Smooth muscle cell (in vitro differentiated cells): ENCODE measurements around the gene THAP7. TPM values are rescaled to one million over a fixed set of nuclear protein-coding genes. Genes with fewer than 3 reads are reported as not detected.

Experiments used
- DNase-seq: peaks from one replicate; lab custom pipeline; 2025; ENCODE audit not compliant: unreplicated experiment; lab: John Stamatoyannopoulos, UW
- H2AFZ ChIP-seq: fragments of 200-600 bp; sonication (generic); 2 replicates; pipeline ENCODE4 v1.6.0; 2016; ENCODE audit warnings: antibody characterized with exemption, low read depth, mild to moderate bottlenecking
- H3F3A ChIP-seq: fragments of 200-600 bp; sonication (generic); 2 replicates; pipeline ENCODE4 v1.6.0; 2017; ENCODE audit warnings: antibody characterized with exemption, low read depth
- H3K27ac ChIP-seq: fragments of 200-600 bp; sonication (generic); 2 replicates; pipeline ENCODE4 v1.5.1; 2016; ENCODE audit warnings: low read depth, mild to moderate bottlenecking
- H3K27me3 ChIP-seq: fragments of 200-600 bp; sonication (generic); 2 replicates; pipeline ENCODE4 v1.6.1; 2016; ENCODE audit warnings: low read depth, mild to moderate bottlenecking
- H3K36me3 ChIP-seq: fragments of 200-600 bp; sonication (generic); 2 replicates; pipeline ENCODE4 v1.5.1; 2016; ENCODE audit warnings: low read depth
- H3K4me1 ChIP-seq: fragments of 200-600 bp; sonication (generic); 2 replicates; pipeline ENCODE4 v1.5.1; 2016; ENCODE audit warnings: low read depth
- H3K4me2 ChIP-seq: fragments of 200-600 bp; sonication (generic); 2 replicates; pipeline ENCODE4 v1.6.0; 2016; ENCODE audit warnings: mild to moderate bottlenecking
- H3K4me3 ChIP-seq: fragments of 200-600 bp; sonication (generic); 2 replicates; pipeline ENCODE4 v1.5.1; 2016; ENCODE audit warnings: mild to moderate bottlenecking
- H3K79me2 ChIP-seq: fragments of 200-600 bp; sonication (generic); 2 replicates; pipeline ENCODE4 v1.6.0; 2016; ENCODE audit warnings: low read depth, mild to moderate bottlenecking
- H3K9ac ChIP-seq: fragments of 200-600 bp; sonication (generic); 2 replicates; pipeline ENCODE4 v1.6.0; 2016; ENCODE audit warnings: low read depth
- H3K9me3 ChIP-seq: fragments of 200-600 bp; sonication (generic); replicated peaks from 2 replicates; pipeline ENCODE4 v1.5.1; 2016; ENCODE audit warnings: low read depth
- H4K20me1 ChIP-seq: fragments of 200-600 bp; sonication (generic); 2 replicates; pipeline ENCODE4 v1.6.0; 2016; ENCODE audit warnings: low read depth
- WGBS: methylation state at CpG from one replicate; pipeline ENCODE4 v1.1.7; 2016; ENCODE audit warnings: low lambda C conversion rate; 5-methylcytosine and 5-hydroxymethylcytosine counted together
- polyA plus RNA-seq: library from polyadenylated mRNA; unstranded; fragments of >200 nt; fragmentation: Nextera tagmentation; extraction: Ambion mirVana; gene quantifications from 2 replicates; pipeline ENCODE4 v1.2.1, GENCODE V29; 2016
- total RNA-seq: library from RNA; depleted of rRNA; stranded (reverse); fragments of >200 nt; gene quantifications from 2 replicates; pipeline ENCODE4 v1.2.3, GENCODE V29; 2014
- TF ChIP-seq, protein P1 (sequence below): fragments of 200-600 bp; sonication (generic); IDR thresholded peaks from 2 replicates; pipeline ENCODE4 v1.5.1; 2017; ENCODE audit warnings: borderline replicate concordance, mild to moderate bottlenecking, antibody characterized with exemption; ENCODE audit not compliant: insufficient read depth, poor library complexity, severe bottlenecking

THAP7 gene
- total and polyA plus RNA-seq, 2 experiments from 2014 or later: 26.8 to 28.0 TPM

DNA sequence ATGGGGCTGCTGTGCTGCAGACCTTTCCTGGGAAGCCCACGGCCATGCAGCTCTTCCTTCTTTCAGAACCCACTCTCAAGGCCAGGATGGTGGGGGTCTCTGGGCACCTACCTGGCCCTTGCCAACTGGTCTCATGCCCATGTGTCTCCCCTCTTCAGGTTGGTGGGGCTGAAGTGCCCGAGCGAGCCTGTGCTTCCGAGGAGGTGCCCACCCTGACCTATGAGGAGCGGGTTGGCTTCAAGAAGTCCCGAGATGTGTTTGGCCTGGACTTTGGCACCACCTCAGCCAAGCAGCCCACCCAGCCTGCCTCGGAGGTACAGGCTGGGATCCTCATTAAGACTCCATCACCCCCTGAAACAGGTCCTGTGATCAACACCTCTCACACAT is 9.9 kb downstream of the THAP7 start:
- H3K4me3 ChIP-seq: no peak overlapping the region
- no peaks in the 10 kb centered on the region for H3K4me1 ChIP-seq
- H3K9ac ChIP-seq: no peak overlapping the region
- H3K36me3 ChIP-seq: no peaks in the 10 kb centered on the region
- no peak overlapping the region for H3K4me2 ChIP-seq
- H3K79me2 ChIP-seq: no peaks in the 10 kb centered on the region
- no peak overlapping the region for H2AFZ ChIP-seq
- H3K27ac ChIP-seq: no peak overlapping the region
- no peaks in the 10 kb centered on the region for H3F3A ChIP-seq
- no peak for DNase-seq
- H4K20me1 ChIP-seq: no peaks in the 10 kb centered on the region
- H3K9me3 ChIP-seq: no peaks in the 10 kb centered on the region
- TF ChIP-seq, protein P1, sequence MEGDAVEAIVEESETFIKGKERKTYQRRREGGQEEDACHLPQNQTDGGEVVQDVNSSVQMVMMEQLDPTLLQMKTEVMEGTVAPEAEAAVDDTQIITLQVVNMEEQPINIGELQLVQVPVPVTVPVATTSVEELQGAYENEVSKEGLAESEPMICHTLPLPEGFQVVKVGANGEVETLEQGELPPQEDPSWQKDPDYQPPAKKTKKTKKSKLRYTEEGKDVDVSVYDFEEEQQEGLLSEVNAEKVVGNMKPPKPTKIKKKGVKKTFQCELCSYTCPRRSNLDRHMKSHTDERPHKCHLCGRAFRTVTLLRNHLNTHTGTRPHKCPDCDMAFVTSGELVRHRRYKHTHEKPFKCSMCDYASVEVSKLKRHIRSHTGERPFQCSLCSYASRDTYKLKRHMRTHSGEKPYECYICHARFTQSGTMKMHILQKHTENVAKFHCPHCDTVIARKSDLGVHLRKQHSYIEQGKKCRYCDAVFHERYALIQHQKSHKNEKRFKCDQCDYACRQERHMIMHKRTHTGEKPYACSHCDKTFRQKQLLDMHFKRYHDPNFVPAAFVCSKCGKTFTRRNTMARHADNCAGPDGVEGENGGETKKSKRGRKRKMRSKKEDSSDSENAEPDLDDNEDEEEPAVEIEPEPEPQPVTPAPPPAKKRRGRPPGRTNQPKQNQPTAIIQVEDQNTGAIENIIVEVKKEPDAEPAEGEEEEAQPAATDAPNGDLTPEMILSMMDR: no peak
- 91% methylated on average over 7 of the region's 7 CpGs for whole genome bisulfite sequencing
- H3K27me3 ChIP-seq: no peaks in the 10 kb centered on the region

DNA sequence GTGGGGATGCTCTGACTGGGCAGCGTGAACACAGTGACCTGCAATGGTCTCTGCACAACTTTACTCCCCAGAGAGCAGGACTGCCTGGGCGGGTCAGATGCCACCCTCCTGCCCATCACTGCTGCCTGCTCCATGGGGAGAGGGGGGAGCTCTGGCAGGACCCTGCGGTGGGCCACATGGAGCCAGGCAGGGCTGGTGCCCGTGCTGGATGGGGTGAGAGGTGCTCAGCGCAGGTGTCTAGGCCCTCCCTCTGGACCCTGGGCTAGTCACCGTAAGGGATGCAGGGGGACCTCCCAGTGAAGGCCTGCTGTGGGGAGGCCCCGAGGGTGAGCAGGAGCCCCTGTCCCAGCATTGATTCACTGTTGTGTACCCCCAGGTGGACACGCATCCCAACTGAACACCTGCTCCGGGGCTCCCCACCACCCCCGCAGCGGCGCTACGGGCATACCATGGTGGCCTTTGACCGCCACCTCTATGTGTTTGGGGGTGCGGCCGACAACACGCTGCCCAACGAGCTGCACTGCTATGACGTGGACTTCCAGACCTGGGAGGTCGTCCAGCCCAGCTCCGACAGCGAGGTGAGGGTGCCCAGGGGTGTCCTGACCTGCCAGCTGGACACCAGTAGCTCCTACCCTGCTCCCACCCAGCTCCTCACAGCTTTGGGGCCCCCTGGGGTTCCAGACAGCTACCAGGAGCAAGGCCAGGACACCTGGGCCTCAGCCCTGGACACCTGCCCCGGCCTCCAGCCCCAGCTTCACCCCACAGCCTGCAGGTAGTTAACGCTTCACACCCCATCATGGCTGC is 10.5 kb downstream of the THAP7 start:
- no peaks in the 10 kb centered on the region for H3K79me2 ChIP-seq
- H3K4me3 ChIP-seq: no peak overlapping the region
- no peaks in the 10 kb centered on the region for H3K4me1 ChIP-seq
- TF ChIP-seq, protein P1: no peak
- WGBS: 94% methylated on average over 24 of the region's 24 CpGs
- no peak for DNase-seq
- H3F3A ChIP-seq: no peaks in the 10 kb centered on the region
- no peak overlapping the region for H2AFZ ChIP-seq
- H3K36me3 ChIP-seq: no peaks in the 10 kb centered on the region
- H3K9me3 ChIP-seq: no peaks in the 10 kb centered on the region
- H3K9ac ChIP-seq: no peak overlapping the region
- no peaks in the 10 kb centered on the region for H4K20me1 ChIP-seq
- no peaks in the 10 kb centered on the region for H3K27me3 ChIP-seq
- no peak overlapping the region for H3K27ac ChIP-seq
- H3K4me2 ChIP-seq: no peak overlapping the region

DNA sequence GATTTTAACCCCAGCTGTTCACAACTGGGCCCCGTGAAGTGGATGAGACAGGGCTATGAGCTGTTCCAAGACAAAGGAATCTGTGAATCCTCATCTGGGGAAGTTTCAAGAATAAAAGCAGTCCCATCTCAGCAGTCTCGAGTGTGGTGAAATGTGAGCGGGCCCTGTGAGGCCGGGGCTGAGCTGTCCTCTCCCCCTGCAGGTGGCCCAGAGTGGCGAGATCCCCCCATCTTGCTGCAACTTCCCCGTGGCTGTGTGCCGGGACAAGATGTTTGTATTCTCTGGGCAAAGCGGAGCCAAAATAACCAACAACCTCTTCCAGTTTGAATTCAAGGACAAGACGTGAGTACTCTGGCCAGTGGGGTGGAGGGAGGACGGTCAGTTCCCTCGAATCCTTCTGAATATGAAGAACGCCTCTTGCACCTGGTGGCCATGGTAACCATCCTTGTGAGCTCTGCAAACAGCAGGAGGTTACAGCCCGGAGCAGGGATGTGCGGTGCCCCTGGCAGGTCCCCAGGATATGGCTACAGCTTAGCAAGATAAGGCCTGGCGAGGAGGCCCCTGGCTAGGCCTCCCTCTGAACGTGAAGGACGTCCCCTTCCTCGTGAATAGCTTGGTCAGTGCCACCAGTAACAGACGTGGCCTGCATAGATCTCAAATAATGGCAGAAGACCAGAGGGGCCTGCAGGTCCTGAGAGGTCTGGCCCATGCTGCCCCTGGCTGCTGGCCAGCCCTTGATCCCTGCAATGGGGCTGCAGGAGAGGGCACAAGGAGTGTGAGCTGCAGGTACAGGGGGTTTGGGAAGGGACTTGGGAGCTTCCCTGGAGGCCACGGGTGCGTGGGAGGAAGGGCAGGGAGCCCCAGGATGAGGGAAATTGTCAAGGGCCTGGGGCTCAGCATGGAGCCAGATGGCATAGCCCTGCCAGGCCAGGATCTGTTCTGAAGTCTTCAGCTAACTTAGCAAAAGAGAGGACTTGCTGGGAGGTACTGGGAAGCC is 11.4 kb downstream of the THAP7 start:
- no peaks in the 10 kb centered on the region for H4K20me1 ChIP-seq
- H3K4me2 ChIP-seq: no peak overlapping the region
- H2AFZ ChIP-seq: no peak overlapping the region
- H3K4me1 ChIP-seq: no peaks in the 10 kb centered on the region
- no peak overlapping the region for H3K9ac ChIP-seq
- H3K36me3 ChIP-seq: no peaks in the 10 kb centered on the region
- no peaks in the 10 kb centered on the region for H3K27me3 ChIP-seq
- no peak overlapping the region for H3K4me3 ChIP-seq
- TF ChIP-seq, protein P1: no peak
- H3F3A ChIP-seq: no peaks in the 10 kb centered on the region
- no peaks in the 10 kb centered on the region for H3K79me2 ChIP-seq
- no peak overlapping the region for H3K27ac ChIP-seq
- no peak for DNase-seq
- no peaks in the 10 kb centered on the region for H3K9me3 ChIP-seq
- WGBS: 93% methylated on average over 21 of the region's 21 CpGs
